Parathyroid adenoma (tissue), 2 donors: ENCODE results near the gene ZBP1.
A peak's percentile ranks its signal among the peaks of the same experiment; 100 is the strongest.

Experiments used
- H2AFZ ChIP-seq: fragments of 300-600 bp; sonication (generic); one replicate; pipeline ENCODE4 v1.7.0; 2017; ENCODE audit warnings: antibody characterized with exemption, mild to moderate bottlenecking
- H3K27ac ChIP-seq: fragments of 300-600 bp; sonication (generic); one replicate; pipeline ENCODE4 v1.7.0; 2017
- H3K27me3 ChIP-seq: fragments of 300-600 bp; sonication (generic); one replicate; pipeline ENCODE4 v1.7.0; 2017; ENCODE audit warnings: low read length; ENCODE audit not compliant: control insufficient read depth, insufficient read depth
- H3K36me3 ChIP-seq: fragments of 300-600 bp; sonication (generic); one replicate; pipeline ENCODE4 v1.7.0; 2017; ENCODE audit warnings: low read length; ENCODE audit not compliant: control insufficient read depth, insufficient read depth
- H3K4me1 ChIP-seq: fragments of 300-600 bp; sonication (generic); one replicate; pipeline ENCODE4 v1.7.0; 2017; ENCODE audit warnings: control low read depth
- H3K4me2 ChIP-seq: fragments of 300-600 bp; sonication (generic); one replicate; pipeline ENCODE4 v1.7.0; 2017; ENCODE audit warnings: low read length
- H3K4me3 ChIP-seq: fragments of 300-600 bp; sonication (generic); one replicate; pipeline ENCODE4 v1.7.0; 2017; ENCODE audit warnings: low read depth, low read length
- H3K79me2 ChIP-seq: fragments of 300-600 bp; sonication (generic); one replicate; pipeline ENCODE4 v1.7.0; 2017; ENCODE audit warnings: control low read depth
- H3K9ac ChIP-seq: fragments of 300-600 bp; sonication (generic); one replicate; pipeline ENCODE4 v1.7.0; 2017; ENCODE audit warnings: mild to moderate bottlenecking
- H3K9me3 ChIP-seq: fragments of 300-600 bp; sonication (generic); one replicate; pipeline ENCODE4 v1.7.0; 2017; ENCODE audit warnings: low read length; ENCODE audit not compliant: control insufficient read depth
- TF ChIP-seq, protein P1 (sequence below): fragments of 300-600 bp; sonication (generic); IDR thresholded peaks from one replicate; pipeline ENCODE4 v1.7.0; 2017; ENCODE audit warnings: antibody characterized with exemption, mild to moderate bottlenecking
- donor health status: primary hyperparathyroidism.

ZBP1 gene

DNA sequence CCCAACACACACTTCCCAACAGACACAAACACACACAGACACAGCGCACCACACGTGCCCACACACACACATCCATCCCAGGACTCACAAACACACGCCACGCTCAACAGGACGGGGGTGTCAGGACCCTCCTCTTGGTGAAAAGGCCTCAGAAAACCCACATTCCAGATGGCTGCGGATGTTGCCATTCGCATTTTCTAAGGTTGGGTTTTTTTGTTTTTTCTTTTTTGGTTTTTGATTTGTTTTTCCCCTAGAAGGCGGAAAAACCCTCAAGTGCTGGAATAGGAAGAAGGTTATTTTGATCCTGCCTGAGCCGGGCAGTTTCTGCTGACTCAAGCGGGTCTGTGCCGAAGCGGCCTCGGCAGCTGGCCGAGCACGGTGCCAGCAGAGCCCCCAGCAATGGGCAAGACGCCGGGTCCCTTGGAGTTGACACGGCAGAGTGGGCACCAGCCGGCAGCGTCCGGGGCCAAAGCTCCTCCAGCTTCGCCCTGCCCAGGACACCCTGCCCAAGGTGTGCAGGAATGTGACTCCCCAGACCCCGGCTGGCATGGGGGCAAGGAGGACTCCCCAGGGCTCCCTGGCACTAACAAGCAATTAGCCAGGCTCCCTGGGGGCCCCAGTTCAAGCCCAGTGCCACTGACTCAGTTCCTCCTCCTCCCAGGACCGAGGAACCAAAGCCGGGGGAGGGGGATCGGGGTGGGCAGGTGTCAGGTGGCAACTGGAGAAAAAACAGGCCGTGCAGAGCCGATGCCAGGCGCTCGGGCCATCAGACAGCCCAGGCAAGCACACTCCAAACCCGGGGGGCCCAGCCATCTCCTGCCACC lies 40.9 kb upstream of the ZBP1 start:
- no peak overlapping the region for H3K9ac ChIP-seq
- H2AFZ ChIP-seq, result peak overlapping the region; percentile 11
- no peak overlapping the region for H3K4me3 ChIP-seq
- H3K4me2 ChIP-seq, result peak overlapping the region; percentile 28
- no peaks in the 10 kb centered on the region for H3K36me3 ChIP-seq
- TF ChIP-seq, protein P1, sequence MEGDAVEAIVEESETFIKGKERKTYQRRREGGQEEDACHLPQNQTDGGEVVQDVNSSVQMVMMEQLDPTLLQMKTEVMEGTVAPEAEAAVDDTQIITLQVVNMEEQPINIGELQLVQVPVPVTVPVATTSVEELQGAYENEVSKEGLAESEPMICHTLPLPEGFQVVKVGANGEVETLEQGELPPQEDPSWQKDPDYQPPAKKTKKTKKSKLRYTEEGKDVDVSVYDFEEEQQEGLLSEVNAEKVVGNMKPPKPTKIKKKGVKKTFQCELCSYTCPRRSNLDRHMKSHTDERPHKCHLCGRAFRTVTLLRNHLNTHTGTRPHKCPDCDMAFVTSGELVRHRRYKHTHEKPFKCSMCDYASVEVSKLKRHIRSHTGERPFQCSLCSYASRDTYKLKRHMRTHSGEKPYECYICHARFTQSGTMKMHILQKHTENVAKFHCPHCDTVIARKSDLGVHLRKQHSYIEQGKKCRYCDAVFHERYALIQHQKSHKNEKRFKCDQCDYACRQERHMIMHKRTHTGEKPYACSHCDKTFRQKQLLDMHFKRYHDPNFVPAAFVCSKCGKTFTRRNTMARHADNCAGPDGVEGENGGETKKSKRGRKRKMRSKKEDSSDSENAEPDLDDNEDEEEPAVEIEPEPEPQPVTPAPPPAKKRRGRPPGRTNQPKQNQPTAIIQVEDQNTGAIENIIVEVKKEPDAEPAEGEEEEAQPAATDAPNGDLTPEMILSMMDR, result no peak
- no peak overlapping the region for H3K27ac ChIP-seq
- H3K79me2 ChIP-seq, result no peaks in the 10 kb centered on the region
- peaks cover 5% of the 10 kb centered on the region for H3K4me1 ChIP-seq
- no peaks in the 10 kb centered on the region for H3K9me3 ChIP-seq
- H3K27me3 ChIP-seq, result no peaks in the 10 kb centered on the region

DNA sequence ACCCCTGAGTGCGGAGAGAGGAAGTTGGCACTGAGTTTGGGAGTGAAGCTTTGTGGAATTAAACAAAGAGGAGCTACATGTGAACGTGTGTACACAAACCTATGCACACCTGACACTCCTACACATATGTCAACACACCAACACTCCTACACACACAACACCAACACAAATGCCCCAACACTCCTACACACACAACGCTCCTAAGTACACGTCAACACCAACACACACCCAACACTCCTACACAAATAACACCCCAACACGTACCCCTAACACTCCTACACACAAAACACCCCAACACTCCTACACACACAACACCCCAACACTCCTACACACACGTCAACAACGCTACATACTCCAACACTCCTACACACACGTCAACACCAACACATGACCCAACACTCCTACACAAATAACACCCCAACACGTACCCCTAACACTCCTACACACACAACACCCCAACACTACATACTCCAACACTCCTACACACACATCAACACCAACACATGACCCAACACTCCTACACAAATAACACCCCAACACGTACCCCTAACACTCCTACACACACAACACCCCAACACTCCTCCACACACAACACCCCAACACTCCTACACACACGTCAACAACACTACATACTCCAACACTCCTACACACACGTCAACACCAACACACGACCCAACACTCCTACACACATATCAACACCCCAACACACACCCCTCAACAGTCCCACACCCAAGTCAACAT lies 40.1 kb upstream of the ZBP1 start:
- Histone ChIP-seq H3K4me3 (no peak overlapping the region), H3K4me2 (peak overlapping the region; percentile 28), H3K9me3 (no peaks in the 10 kb centered on the region), H2AFZ (no peak overlapping the region), H3K36me3 (no peaks in the 10 kb centered on the region), H3K79me2 (no peaks in the 10 kb centered on the region), H3K27ac (no peak overlapping the region), H3K4me1 (peaks cover 5% of the 10 kb centered on the region), H3K9ac (no peak overlapping the region), H3K27me3 (no peaks in the 10 kb centered on the region)
- TF ChIP-seq, protein P1, result no peak

DNA sequence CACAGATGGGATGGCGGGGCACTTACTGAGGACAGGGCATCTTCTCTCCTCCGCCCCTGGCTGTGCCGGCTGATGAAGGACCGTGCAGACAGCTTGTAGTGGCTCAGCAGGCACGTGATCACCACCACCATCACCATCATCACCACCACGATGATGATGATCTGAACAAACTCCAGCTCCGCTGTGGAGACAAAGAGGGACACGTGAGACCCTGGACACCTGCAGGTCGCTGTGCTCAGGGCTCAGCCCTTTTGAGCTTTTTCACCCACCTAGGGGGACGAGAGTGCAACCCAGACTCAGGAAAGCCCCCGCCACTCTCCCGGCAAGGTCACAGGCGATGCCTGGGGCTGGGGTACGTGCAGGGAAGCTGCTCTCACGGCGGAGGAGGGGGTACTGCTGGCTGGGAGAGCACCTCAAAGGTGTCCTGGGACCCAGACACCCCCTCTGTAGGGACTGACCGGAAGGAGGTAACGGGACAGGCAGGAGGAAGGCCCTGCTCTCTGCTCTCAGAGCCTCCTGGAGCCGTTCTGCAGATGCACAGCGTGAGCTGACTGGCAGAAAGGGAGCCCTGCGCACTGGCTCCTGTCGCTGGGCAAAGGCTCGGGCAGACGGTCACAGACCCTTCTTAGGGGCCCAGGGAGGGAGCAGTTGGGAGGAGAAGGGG lies 39.4 kb upstream of the ZBP1 start:
- peaks cover 5% of the 10 kb centered on the region for H3K4me1 ChIP-seq
- H3K27ac ChIP-seq, result no peak overlapping the region

DNA sequence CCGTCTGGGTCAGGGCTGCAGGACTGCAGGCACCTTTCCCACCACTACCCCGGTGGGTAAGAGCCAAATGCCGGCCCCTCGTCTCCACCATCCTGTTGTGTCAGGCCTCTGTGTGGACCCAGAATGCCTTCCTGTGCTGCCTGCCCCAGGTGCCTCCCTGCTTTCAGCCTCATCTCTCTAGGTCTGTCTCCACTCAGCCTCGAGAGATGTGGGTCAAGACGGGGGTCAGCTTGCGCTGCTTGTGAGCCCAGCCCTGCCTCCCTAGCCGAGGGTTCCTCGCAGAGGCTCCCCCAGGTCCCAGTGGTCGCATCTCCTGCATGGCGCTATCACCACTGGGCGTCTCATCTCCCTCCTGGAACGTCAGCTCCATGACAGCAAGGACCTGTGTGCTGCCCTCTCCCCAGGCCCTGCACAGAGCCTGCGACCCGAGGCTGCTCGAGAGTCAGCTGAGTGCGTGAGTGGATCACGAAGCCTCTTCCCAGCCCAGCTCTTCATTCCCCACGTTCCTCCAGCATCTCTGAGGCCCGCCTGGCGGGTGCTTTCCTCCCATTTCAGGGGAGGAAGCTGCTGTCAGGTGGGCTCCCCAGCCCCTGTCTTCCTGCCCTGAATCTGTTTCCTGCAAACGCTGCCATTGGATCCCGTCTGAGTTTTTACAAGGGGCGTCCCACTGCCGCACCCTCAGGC lies 38.7 kb upstream of the ZBP1 start:
- Histone ChIP-seq H3K27me3 (no peaks in the 10 kb centered on the region), H3K9ac (no peak overlapping the region), H3K4me1 (peaks cover 5% of the 10 kb centered on the region), H3K4me2 (no peak overlapping the region), H3K36me3 (no peaks in the 10 kb centered on the region), H3K9me3 (no peaks in the 10 kb centered on the region), H2AFZ (no peak overlapping the region), H3K4me3 (no peak overlapping the region), H3K27ac (no peak overlapping the region), H3K79me2 (no peaks in the 10 kb centered on the region)
- TF ChIP-seq, protein P1, result no peak

More for the DNA sequence above, 39.4 kb upstream of the ZBP1 start:
- no peak overlapping the region for H3K4me2 ChIP-seq
- no peak overlapping the region for H2AFZ ChIP-seq
- H3K36me3 ChIP-seq, result no peaks in the 10 kb centered on the region
- TF ChIP-seq, protein P1, result no peak
- H3K27me3 ChIP-seq, result no peaks in the 10 kb centered on the region
- H3K79me2 ChIP-seq, result no peaks in the 10 kb centered on the region
- no peak overlapping the region for H3K4me3 ChIP-seq
- no peak overlapping the region for H3K9ac ChIP-seq
- H3K9me3 ChIP-seq, result no peaks in the 10 kb centered on the region
